GM03348 (cell line): ENCODE data around the gene LMX1B.
"Not testable (repeated sequence)": the region's sequence is repeated elsewhere in the genome, so short reads cannot be mapped to it uniquely, and the experiment has no call there.

Experiments used
- DNase-seq: peaks from one replicate; pipeline ENCODE4 v3.0.0; 2012; ENCODE audit warnings: low spot score

Gene LMX1B

GRCh38 chr9:126717441-126717840, 103.7 kb downstream of the LMX1B start:
- DNase-seq: not testable (repeated sequence)

GRCh38 chr9:126719618-126720031, 105.9 kb downstream of the LMX1B start:
- DNase-seq: no peak

GRCh38 chr9:126720036-126720435, 106.3 kb downstream of the LMX1B start:
- DNase-seq: no peak

- DNase-seq: no peak
Measured at GRCh38 chr9:126720661-126721563, 107.2 kb downstream of the LMX1B start.

- DNase-seq: no peak
Measured at GRCh38 chr9:126721564-126721981, 107.8 kb downstream of the LMX1B start.

GRCh38 chr9:126722252-126722921, 108.7 kb downstream of the LMX1B start:
- peak; percentile 72 for DNase-seq

- DNase-seq: no peak
Measured at GRCh38 chr9:126722922-126723806, 109.4 kb downstream of the LMX1B start.

GRCh38 chr9:126723807-126724172, 110.1 kb downstream of the LMX1B start:
- no peak for DNase-seq

- DNase-seq: no peak
Measured at GRCh38 chr9:126724226-126724625, 110.5 kb downstream of the LMX1B start.

GRCh38 chr9:126725485-126725884, 111.8 kb downstream of the LMX1B start:
- DNase-seq: not testable (repeated sequence)

- not testable (repeated sequence) for DNase-seq
Measured at GRCh38 chr9:126728210-126728609, 114.5 kb downstream of the LMX1B start.

GRCh38 chr9:126730592-126730991, 116.9 kb downstream of the LMX1B start:
- not testable (repeated sequence) for DNase-seq

GRCh38 chr9:126733005-126733404, 119.3 kb downstream of the LMX1B start:
- DNase-seq: no peak

GRCh38 chr9:126734877-126735276, 121.1 kb downstream of the LMX1B start:
- no peak for DNase-seq

- DNase-seq: no peak
Measured at GRCh38 chr9:126735482-126735881, 121.8 kb downstream of the LMX1B start.

- no peak for DNase-seq
Measured at GRCh38 chr9:126738553-126738952, 124.8 kb downstream of the LMX1B start.

GRCh38 chr9:126743041-126743440, 129.3 kb downstream of the LMX1B start:
- no peak for DNase-seq

- no peak for DNase-seq
Measured at GRCh38 chr9:126745574-126746411, 132.1 kb downstream of the LMX1B start.
